H1 (cell line): ENCODE data around the gene R3HDM2. TPM values are rescaled to one million over a fixed set of nuclear protein-coding genes. Genes with fewer than 3 reads are reported as not detected.

Experiments used
- CTCF ChIA-PET: fragments of 300-600 bp; sonication (Branson Sonifier 250); formaldehyde crosslinking; loops from one replicate; lab custom pipeline; 2021; ENCODE audit not compliant: partially characterized antibody; lab: Charles Lee
- POLR2A ChIA-PET: fragments of 300-600 bp; sonication (Branson Sonifier 250); formaldehyde crosslinking; loops from one replicate; lab custom pipeline; 2021; ENCODE audit warnings: inconsistent platforms; ENCODE audit not compliant: partially characterized antibody; lab: Charles Lee
- DNase-seq, 2 experiments: peaks; one replicate each; pipeline versions ENCODE4 v3.0.0 to v3.0.0-alpha.2; 2010 to 2022; ENCODE audit warnings: low spot score in 2 of 2, low read depth in 1 of 2, mixed read lengths in 1 of 2
- FAIRE-seq: peaks from 2 replicates; lab custom pipeline; 2011; peaks lifted over from hg19 to GRCh38; lab: Jason Lieb, UNC
- H2AFZ ChIP-seq: 2 replicates; pipeline ENCODE4 v1.8.1; 2012; ENCODE audit warnings: low read length, inconsistent platforms
- H2AK5ac ChIP-seq: 2 replicates; pipeline ENCODE4 v1.6.1; 2013; ENCODE audit warnings: low read depth, low read length
- H2BK120ac ChIP-seq: replicated peaks from 2 replicates; pipeline ENCODE3; 2013; ENCODE audit warnings: low read depth, low read length, inconsistent platforms
- H2BK12ac ChIP-seq: 2 replicates; pipeline ENCODE4 v1.6.1; 2013; ENCODE audit warnings: low read depth, low read length
- H2BK15ac ChIP-seq: 2 replicates; pipeline ENCODE4 v1.6.1; 2013; ENCODE audit warnings: low read length
- H2BK20ac ChIP-seq: 2 replicates; pipeline ENCODE4 v1.6.1; 2013; ENCODE audit warnings: low read length
- H2BK5ac ChIP-seq: 2 replicates; pipeline ENCODE4 v1.6.1; 2013; ENCODE audit warnings: low read depth, low read length
- H3K14ac ChIP-seq: 2 replicates; pipeline ENCODE4 v1.6.1; 2013; ENCODE audit warnings: inconsistent platforms; ENCODE audit not compliant: insufficient read length
- H3K18ac ChIP-seq: 2 replicates; pipeline ENCODE4 v1.6.1; 2013; ENCODE audit warnings: low read length; ENCODE audit errors: extremely low read depth
- H3K23ac ChIP-seq: 2 replicates; pipeline ENCODE4 v1.6.1; 2013; ENCODE audit warnings: inconsistent platforms; ENCODE audit not compliant: insufficient read length
- H3K23me2 ChIP-seq: 2 replicates; pipeline ENCODE4 v1.6.1; 2013; ENCODE audit warnings: low read depth, low read length
- H3K27ac ChIP-seq: 2 replicates; pipeline ENCODE4 v1.6.1; 2011; ENCODE audit warnings: low read depth, low read length, inconsistent platforms
- H3K27me3 ChIP-seq, 4 experiments: replicated peaks in 1 of 4; 1 replicate in 1 of 4; 2 replicates in 3 of 4; pipeline versions ENCODE4 v1.6.1 to v1.8.1; 2011 to 2013; ENCODE audit warnings: low read length in 3 of 4, mild to moderate bottlenecking in 3 of 4, inconsistent platforms in 2 of 4, mixed read lengths in 2 of 4, moderate library complexity in 1 of 4; ENCODE audit not compliant: control insufficient read depth in 3 of 4, insufficient read depth in 3 of 4; ENCODE audit errors: extremely low read depth in 1 of 4
- H3K36me3 ChIP-seq, 4 experiments: 2 replicates each; pipeline versions ENCODE4 v1.6.1 to v1.8.1; 2011 to 2013; ENCODE audit warnings: mild to moderate bottlenecking in 4 of 4, low read length in 3 of 4, moderate library complexity in 2 of 4, control low read depth in 1 of 4, inconsistent platforms in 1 of 4; ENCODE audit not compliant: insufficient read depth in 4 of 4, control insufficient read depth in 2 of 4
- H3K4ac ChIP-seq: replicated peaks from 2 replicates; pipeline ENCODE3; 2013; ENCODE audit warnings: low read length, low read depth, mixed read lengths, inconsistent platforms; ENCODE audit not compliant: insufficient read length
- H3K4me1 ChIP-seq, 4 experiments: replicated peaks in 1 of 4; 1 replicate in 1 of 4; 2 replicates in 3 of 4; pipeline versions ENCODE4 v1.6.1 to v1.8.1; 2011 to 2013; ENCODE audit warnings: low read length in 3 of 4, inconsistent platforms in 2 of 4, mixed read lengths in 1 of 4; ENCODE audit not compliant: insufficient read depth in 4 of 4, control insufficient read depth in 3 of 4
- H3K4me2 ChIP-seq, 2 experiments: 2 replicates each; pipeline versions ENCODE4 v1.6.1 to v1.8.1; 2011 to 2013; ENCODE audit warnings: low read depth in 2 of 2, low read length in 2 of 2, control low read depth in 1 of 2, inconsistent platforms in 1 of 2, mild to moderate bottlenecking in 1 of 2; ENCODE audit not compliant: insufficient read depth in 1 of 2
- H3K4me3 ChIP-seq, 4 experiments: fragments of 200-600, 300-600 bp in 1 of 4; sonication (generic), shearing (Covaris generic), sonication (Bioruptor Twin) in 1 of 4; 2 replicates each; pipeline versions ENCODE4 v1.5.1 to v1.8.1; 2011 to 2016; ENCODE audit warnings: low read length in 4 of 4, low read depth in 3 of 4, control low read depth in 2 of 4, inconsistent platforms in 2 of 4, mild to moderate bottlenecking in 2 of 4, mixed read lengths in 1 of 4, moderate library complexity in 1 of 4; ENCODE audit not compliant: insufficient read depth in 2 of 4; ENCODE audit errors: extremely low read depth in 1 of 4
- H3K56ac ChIP-seq: replicated peaks from 2 replicates; pipeline ENCODE3; 2013; ENCODE audit warnings: low read depth, mild to moderate bottlenecking, mixed read lengths, low read length, inconsistent platforms; ENCODE audit not compliant: insufficient read length
- H3K79me1 ChIP-seq: 2 replicates; pipeline ENCODE4 v1.6.1; 2013; ENCODE audit warnings: low read depth, low read length, control low read depth
- H3K79me2 ChIP-seq, 2 experiments: 2 replicates each; pipeline versions ENCODE4 v1.6.1 to v1.8.1; 2012 to 2013; ENCODE audit warnings: low read length in 2 of 2, mild to moderate bottlenecking in 2 of 2, inconsistent platforms in 1 of 2; ENCODE audit not compliant: insufficient read depth in 2 of 2, control insufficient read depth in 1 of 2
- H3K9ac ChIP-seq, 4 experiments: replicated peaks in 1 of 4; 1 replicate in 1 of 4; 2 replicates in 3 of 4; pipeline versions ENCODE4 v1.6.1 to v1.8.1; 2011 to 2013; ENCODE audit warnings: low read depth in 3 of 4, low read length in 3 of 4, control low read depth in 2 of 4, mild to moderate bottlenecking in 2 of 4, moderate library complexity in 2 of 4, inconsistent platforms in 1 of 4; ENCODE audit errors: extremely low read depth in 1 of 4
- H3K9me3 ChIP-seq, 2 experiments: 2 replicates each; pipeline versions ENCODE4 v1.6.1 to v1.8.1; 2012 to 2013; ENCODE audit warnings: mild to moderate bottlenecking in 2 of 2, moderate library complexity in 2 of 2, control low read depth in 1 of 2, inconsistent platforms in 1 of 2, low read depth in 1 of 2, low read length in 1 of 2, mixed read lengths in 1 of 2; ENCODE audit not compliant: insufficient read depth in 2 of 2
- H4K20me1 ChIP-seq, 2 experiments: replicated peaks in 1 of 2; 2 replicates each; pipeline versions ENCODE3 to v1.8.1; 2011 to 2013; ENCODE audit warnings: inconsistent platforms in 2 of 2, low read length in 2 of 2, mild to moderate bottlenecking in 1 of 2; ENCODE audit not compliant: insufficient read depth in 2 of 2, control insufficient read depth in 1 of 2
- H4K5ac ChIP-seq: 2 replicates; pipeline ENCODE4 v1.6.1; 2013; ENCODE audit warnings: low read length, low read depth, mixed read lengths, inconsistent platforms; ENCODE audit not compliant: insufficient read length
- H4K8ac ChIP-seq: 2 replicates; pipeline ENCODE4 v1.8.0; 2013; ENCODE audit warnings: mild to moderate bottlenecking, moderate library complexity, low read length, inconsistent platforms; ENCODE audit not compliant: insufficient read depth; ENCODE audit errors: extremely low read depth
- H4K91ac ChIP-seq: replicated peaks from 2 replicates; pipeline ENCODE3; 2013; ENCODE audit warnings: low read length, mixed read lengths, inconsistent platforms; ENCODE audit not compliant: insufficient read length
- JUN ChIP-seq: IDR thresholded peaks from 2 replicates; pipeline ENCODE4 v1.6.1; 2011; ENCODE audit warnings: low read depth, mild to moderate bottlenecking, improper control_type of control experiment, low read length
- POLR2A ChIP-seq, 2 experiments: IDR thresholded peaks; 1 replicate in 1 of 2; 2 replicates in 1 of 2; pipeline ENCODE4 v1.6.1; 2011; ENCODE audit warnings: low read depth in 2 of 2, low read length in 2 of 2, mild to moderate bottlenecking in 2 of 2; ENCODE audit errors: control extremely low read depth in 1 of 2
- POLR2AphosphoS5 ChIP-seq: IDR thresholded peaks from 2 replicates; pipeline ENCODE4 v1.6.1; 2011; ENCODE audit warnings: low read depth, low read length
- RFX5 ChIP-seq: IDR thresholded peaks from 2 replicates; pipeline ENCODE4 v1.6.1; 2011; ENCODE audit warnings: low read depth, low read length, improper control_type of control experiment, borderline replicate concordance
- YY1 ChIP-seq: IDR thresholded peaks from 2 replicates; pipeline ENCODE4 v1.6.1; 2011; ENCODE audit warnings: low read depth, mild to moderate bottlenecking, low read length
- WGBS, 2 experiments: shearing (Covaris generic) in 1 of 2; methylation state at CpG; one replicate each; pipeline versions ENCODE4 v1.1.6 to v1.1.7; 2013 to 2015; ENCODE audit warnings: low lambda C conversion rate in 2 of 2, mixed read lengths in 2 of 2, inconsistent platforms in 1 of 2, low coverage in 1 of 2, missing lambda C conversion rate in 1 of 2; ENCODE audit not compliant: insufficient replicate concordance in 2 of 2, insufficient coverage in 1 of 2, insufficient read length in 1 of 2; ENCODE audit errors: extremely low coverage in 1 of 2, missing lambda C conversion rate in 1 of 2; 5-methylcytosine and 5-hydroxymethylcytosine counted together
- polyA plus RNA-seq, 7 experiments: library from polyadenylated mRNA; depleted of rRNA in 3 of 7; stranded (reverse) in 5 of 7; unstranded in 2 of 7; fragments of >200 nt in 5 of 7; fragments of 200-250 nt in 2 of 7; gene quantifications; 1 replicate in 5 of 7; 2 replicates in 1 of 7; 4 replicates in 1 of 7; pipeline versions ENCODE4 v1.2.1 to v1.2.3, GENCODE V29; 2011 to 2013; ENCODE audit warnings: missing spikeins in 2 of 7, mixed read lengths in 2 of 7
- total RNA-seq: library from RNA; stranded (reverse); fragmentation: NEBNext Ultra II Directional; extraction: Animal tissue kit (Norgen Biotek cat#: 25700); gene quantifications from 2 replicates; pipeline ENCODE4 v1.2.1, GENCODE V29; 2021

R3HDM2 gene
- total and polyA plus RNA-seq, 2 of the 8 experiments (the other 6 are each of a cell fraction or from before 2014, with no cell fraction given): 25.6 to 27.0 TPM

DNA sequence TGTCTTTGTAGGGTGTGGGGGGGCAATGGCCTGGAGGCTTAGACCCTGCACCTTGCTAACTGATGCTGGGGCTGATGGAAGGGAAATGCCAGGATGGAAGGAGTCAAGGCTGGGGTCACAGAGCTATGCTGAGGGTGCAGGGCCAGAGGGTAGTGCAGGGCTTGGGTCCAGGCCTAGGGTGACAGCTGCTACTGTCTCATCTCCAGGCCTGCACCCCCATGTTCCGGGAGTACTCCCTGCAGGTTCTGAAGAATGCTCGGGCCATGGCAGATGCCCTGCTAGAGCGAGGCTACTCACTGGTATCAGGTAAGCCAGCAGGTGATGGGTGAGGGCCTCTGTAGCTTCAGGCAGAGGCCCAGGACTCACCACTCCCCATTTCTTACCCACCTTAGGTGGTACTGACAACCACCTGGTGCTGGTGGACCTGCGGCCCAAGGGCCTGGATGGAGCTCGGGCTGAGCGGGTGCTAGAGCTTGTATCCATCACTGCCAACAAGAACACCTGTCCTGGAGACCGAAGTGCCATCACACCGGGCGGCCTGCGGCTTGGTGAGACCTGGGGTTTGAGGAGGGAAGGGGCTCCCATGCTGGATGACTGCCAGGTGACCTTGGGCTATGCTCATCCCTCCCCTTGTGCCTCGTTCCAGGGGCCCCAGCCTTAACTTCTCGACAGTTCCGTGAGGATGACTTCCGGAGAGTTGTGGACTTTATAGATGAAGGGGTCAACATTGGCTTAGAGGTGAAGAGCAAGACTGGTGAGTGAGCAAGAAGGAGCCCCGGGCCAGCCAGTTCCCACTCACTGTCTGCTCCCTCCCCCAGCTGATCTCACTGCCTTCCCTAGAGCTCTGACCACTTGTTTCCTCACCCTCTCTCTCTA, 197.2 kb downstream of the R3HDM2 start:
- H3K14ac ChIP-seq: no peak overlapping the region
- peaks cover 23 to 39% (median 34%) of the 10 kb centered on the region in 4 experiments for H3K27me3 ChIP-seq
- H2AK5ac ChIP-seq: no peak overlapping the region
- no peak for FAIRE-seq
- peaks cover 6 to 15% of the 10 kb centered on the region in 2 experiments; a peak in 3 of 4 replicates for H3K79me2 ChIP-seq
- TF ChIP-seq POLR2AphosphoS5: peak; percentile 42
- no peak for TF ChIP-seq JUN
- peak in 1 of 2 experiments; percentile 33; a peak in 1 of 3 replicates for TF ChIP-seq POLR2A (IDR thresholded peaks at IDR 0.05; ENCODE audit: control extremely low read depth in 1 of 2, low read depth in 2 of 2, low read length in 2 of 2)
- no peak for TF ChIP-seq RFX5
- TF ChIP-seq YY1: no peak
- peaks cover 29 to 42% (median 35%) of the 10 kb centered on the region in 4 experiments for H3K36me3 ChIP-seq
- H4K8ac ChIP-seq: no peak overlapping the region
- ChIA-PET POLR2A (interaction anchor here (0.6 to 23.7 kb wide), 9 partner anchors 4 to 238 kb away, joined by 3 to 852 read pairs (median 51); partner anchors contain the start of genes GLI1, NXPH4, SHMT2 and STAC3), CTCF (interaction anchor here (1.1 to 27.9 kb wide), 4 partner anchors 9 to 43 kb away, joined by 4 to 726 read pairs (median 278); partner anchors contain the start of genes NXPH4 and STAC3)
- DNase-seq: no peak
- H2BK20ac ChIP-seq: no peak overlapping the region
- H2BK12ac ChIP-seq: no peak overlapping the region
- H3K9me3 ChIP-seq: no peaks in the 10 kb centered on the region
- no peak overlapping the region for H2BK120ac ChIP-seq
- H3K18ac ChIP-seq: no peak overlapping the region
- no peak overlapping the region for H3K4ac ChIP-seq
- peaks cover 25 to 38% of the 10 kb centered on the region in 2 experiments for H4K20me1 ChIP-seq
- H3K27ac ChIP-seq: no peak overlapping the region
- peaks cover 6 to 52% (median 31%) of the 10 kb centered on the region in 4 experiments for H3K4me1 ChIP-seq
- H2BK15ac ChIP-seq: no peak overlapping the region
- H3K79me1 ChIP-seq: peaks cover 11% of the 10 kb centered on the region
- no peak overlapping the region for H3K4me2 ChIP-seq
- no peak overlapping the region for H3K56ac ChIP-seq
- no peak overlapping the region for H3K23ac ChIP-seq
- H4K5ac ChIP-seq: no peak overlapping the region
- 89% methylated on average over 15 of the region's 15 CpGs; no CpG with 5 or more reads in 1 of the 2 experiments for WGBS, 2 experiments
- H3K9ac ChIP-seq: no peak overlapping the region
- H4K91ac ChIP-seq: no peak overlapping the region
- H2AFZ ChIP-seq: no peak overlapping the region
- no peak overlapping the region for H2BK5ac ChIP-seq
- H3K23me2 ChIP-seq: peaks cover 18% of the 10 kb centered on the region
- no peak overlapping the region for H3K4me3 ChIP-seq
